Measurements from ENCODE around the gene COL19A1. TPM values are rescaled to one million over a fixed set of nuclear protein-coding genes. Genes with fewer than 3 reads are reported as not detected.

The COL19A1 gene
- total and polyA plus RNA-seq, 2 of the 13 experiments (the other 11 are each of a cell fraction or from before 2014, with no cell fraction given) = not detected

GRCh38 chr6:70241991-70242420, 375.6 kb downstream of the COL19A1 start (continued):
- no peak for TF ChIP-seq ATF3 (CRISPR knock-in tag; IDR thresholded peaks at IDR 0.05)
- no peak for TF ChIP-seq CCDC6 (CRISPR knock-in tag; IDR thresholded peaks at IDR 0.05)
- TF ChIP-seq ZNF414 (CRISPR knock-in tag; IDR thresholded peaks at IDR 0.05) = no peak
- 0 out of 4 replicates have a peak, but pooled peaks of 1 of the 2 experiments have one; percentile 37 for TF ChIP-seq KLF16 (CRISPR knock-in tag; IDR thresholded peaks at IDR 0.05)
- peak; percentile 30 for TF ChIP-seq SAP130 (CRISPR knock-in tag; IDR thresholded peaks at IDR 0.05; ENCODE audit: low read depth)
- TF ChIP-seq ERF (CRISPR knock-in tag; IDR thresholded peaks at IDR 0.05) = peak; percentile 28; the same call in 1 of the 2 replicates
- no peak for TF ChIP-seq ZBTB7B (CRISPR knock-in tag; IDR thresholded peaks at IDR 0.05)
- TF ChIP-seq SNRNP70 (IDR thresholded peaks at IDR 0.05; ENCODE audit: low read depth, low read length) = no peak
- no peak for TF ChIP-seq ZFP90 (CRISPR knock-in tag; IDR thresholded peaks at IDR 0.05; ENCODE audit: borderline replicate concordance)
- TF ChIP-seq UBTF (CRISPR knock-in tag; IDR thresholded peaks at IDR 0.05) = no peak
- TF ChIP-seq ZBTB38 (CRISPR knock-in tag; IDR thresholded peaks at IDR 0.05) = no peak
- TF ChIP-seq ZNF124 (CRISPR knock-in tag; IDR thresholded peaks at IDR 0.05) = 0 out of 2 replicates have a peak, but pooled peaks have one; percentile 22
- no peak for TF ChIP-seq ZNF547 (CRISPR knock-in tag; IDR thresholded peaks at IDR 0.05)
- no peak for TF ChIP-seq GLI4 (CRISPR knock-in tag; IDR thresholded peaks at IDR 0.05; ENCODE audit: borderline replicate concordance)
- TF ChIP-seq PATZ1 (CRISPR knock-in tag; IDR thresholded peaks at IDR 0.05) = peak; percentile 90
- no peak for TF ChIP-seq ETV5 (CRISPR knock-in tag; IDR thresholded peaks at IDR 0.05; ENCODE audit: borderline replicate concordance)
- 0 out of 2 replicates have a peak, but pooled peaks have one; percentile 34 for TF ChIP-seq ZNF646 (CRISPR knock-in tag; IDR thresholded peaks at IDR 0.05)
- TF ChIP-seq GATAD2A (CRISPR knock-in tag; IDR thresholded peaks at IDR 0.05) = peak; percentile 27
- peak; percentile 39 for TF ChIP-seq XRCC5 (optimal IDR thresholded peaks at IDR 0.05; ENCODE audit: low read length)
